Activated CD8-positive, alpha-beta memory T cell treated with anti-CD3 and anti-CD28 coated beads, Interleukin-2, amount 50 U/mL, for 48 hours (primary cell): ENCODE measurements around the gene ANKRD50.

Experiments
- DNase-seq: peaks from one replicate; pipeline ENCODE4 v3.0.0-alpha.2; 2020

The ANKRD50 gene

GRCh38 chr4:124712372-124713184, at the start of gene ANKRD50:
Gene ANKRD50 (minus strand): TSS chr4:124712732. CDS start chr4:124710511, 2,221 bp downstream.
- peak; percentile 75 for DNase-seq

GRCh38 chr4:124757126-124757525, 44.6 kb upstream of the ANKRD50 start:
- no peak for DNase-seq

GRCh38 chr4:124754681-124755080, 42.1 kb upstream of the ANKRD50 start:
- DNase-seq: no peak

DNA sequence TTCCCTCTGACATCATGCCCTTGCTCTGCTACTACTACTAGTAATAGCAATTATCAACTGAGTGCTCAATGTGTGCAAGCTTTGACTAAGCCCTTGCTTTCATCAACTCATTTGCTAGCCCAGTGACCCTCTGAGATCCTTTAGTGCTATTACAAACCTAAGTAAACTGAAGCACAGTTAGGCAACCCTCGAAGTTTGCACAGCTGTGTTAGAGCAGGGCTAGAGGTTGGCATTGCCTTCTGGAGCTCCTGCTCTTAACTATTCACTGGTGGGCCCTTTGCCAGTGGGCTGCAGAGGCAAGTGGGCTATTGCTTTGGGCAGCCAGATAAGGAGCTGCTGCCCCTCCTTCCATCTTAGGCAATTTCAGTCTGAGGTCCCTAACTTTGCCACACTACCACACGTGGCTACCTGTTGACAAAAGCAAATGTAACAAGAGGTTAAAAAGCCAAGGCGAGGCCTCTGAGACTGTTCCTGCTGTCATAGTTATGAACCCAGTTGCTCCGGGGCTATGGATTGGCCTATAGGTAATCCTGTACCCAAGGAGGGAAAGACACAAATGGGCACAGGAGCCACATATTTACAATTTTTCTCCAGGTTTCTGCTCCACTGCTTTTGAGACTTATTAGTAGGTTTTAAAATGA, 41.5 kb upstream of the ANKRD50 start:
- no peak for DNase-seq

DNA sequence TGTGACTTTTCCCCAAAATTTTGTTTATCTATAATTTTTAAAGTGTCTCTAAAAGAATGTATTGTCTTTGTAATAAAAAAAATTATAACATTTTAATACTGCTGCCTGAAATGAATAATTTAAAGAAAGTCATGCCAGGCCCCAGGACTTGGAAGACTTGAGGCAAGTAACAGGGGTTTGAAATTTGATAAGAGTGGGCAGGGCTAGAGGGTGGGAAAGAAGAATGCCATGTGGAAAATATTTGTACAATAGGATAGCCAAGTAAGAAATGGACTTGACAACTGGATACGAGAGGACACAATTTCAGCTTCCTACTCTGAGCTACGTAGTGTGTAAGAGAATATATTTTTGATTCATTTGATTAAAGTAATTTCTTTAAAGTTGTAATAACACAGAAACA, 36.9 kb upstream of the ANKRD50 start:
- no peak for DNase-seq

- no peak for DNase-seq
Measured at GRCh38 chr4:124748965-124749364, 36.4 kb upstream of the ANKRD50 start.

GRCh38 chr4:124745985-124746801, 33.7 kb upstream of the ANKRD50 start:
- DNase-seq: no peak

GRCh38 chr4:124743711-124744110, 31.2 kb upstream of the ANKRD50 start:
- DNase-seq: no peak

DNA sequence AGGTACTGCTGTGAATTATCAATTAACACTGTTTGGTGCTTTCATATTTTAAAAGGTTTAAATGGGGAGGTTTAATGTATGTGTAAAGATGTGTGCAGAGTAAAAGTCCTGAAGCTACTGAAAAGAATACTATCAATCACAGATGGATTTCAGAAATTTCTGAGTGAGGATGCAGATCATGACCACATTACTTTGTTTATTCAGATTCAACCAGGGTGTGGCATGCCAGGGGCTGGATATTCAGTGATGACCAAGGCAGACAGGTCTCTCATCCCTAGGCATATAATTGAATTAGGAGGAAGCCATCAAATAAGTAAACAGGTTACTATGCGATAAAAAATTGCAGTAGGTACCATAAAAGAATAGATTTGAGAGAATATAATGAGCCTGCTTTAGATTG, 28.0 kb upstream of the ANKRD50 start:
- DNase-seq: no peak

GRCh38 chr4:124738994-124739393, 26.5 kb upstream of the ANKRD50 start:
- no peak for DNase-seq

DNA sequence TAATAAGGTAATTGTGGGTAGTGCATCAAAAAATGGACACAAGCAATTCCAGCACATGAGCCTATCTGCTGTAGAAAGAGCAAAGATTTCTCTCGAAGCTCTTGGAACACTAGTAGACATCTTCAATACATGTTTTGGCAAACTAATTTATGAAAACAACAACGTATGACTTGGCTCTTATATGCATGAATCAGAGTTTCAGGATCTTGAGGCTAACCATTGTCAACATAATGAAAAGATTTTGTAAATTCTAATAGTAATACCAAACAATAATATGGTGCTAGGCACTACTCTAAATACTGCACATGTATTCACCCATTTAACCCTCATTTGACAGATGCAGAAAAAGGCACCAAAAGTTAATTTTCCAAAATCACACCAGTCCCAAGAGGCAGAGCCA, 25.1 kb upstream of the ANKRD50 start:
- DNase-seq: no peak

DNA sequence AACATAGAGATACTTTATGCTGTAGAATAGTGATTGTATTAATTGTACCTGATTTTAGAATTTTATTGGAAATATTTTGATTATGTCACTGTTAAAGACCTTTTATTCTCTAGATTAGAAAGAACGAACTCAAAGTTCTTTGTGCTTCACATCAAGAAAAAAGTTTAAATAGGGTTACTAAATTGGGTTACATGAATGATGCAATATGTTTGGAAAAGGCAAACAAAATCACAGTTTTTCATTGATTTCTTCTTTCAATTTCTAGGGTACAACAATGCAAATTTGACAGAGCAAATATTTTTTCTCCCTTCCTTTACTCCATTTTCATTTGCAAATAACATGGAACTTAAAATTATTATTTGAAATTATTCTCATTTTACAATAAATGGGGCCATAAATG, 24.0 kb upstream of the ANKRD50 start:
- no peak for DNase-seq

DNA sequence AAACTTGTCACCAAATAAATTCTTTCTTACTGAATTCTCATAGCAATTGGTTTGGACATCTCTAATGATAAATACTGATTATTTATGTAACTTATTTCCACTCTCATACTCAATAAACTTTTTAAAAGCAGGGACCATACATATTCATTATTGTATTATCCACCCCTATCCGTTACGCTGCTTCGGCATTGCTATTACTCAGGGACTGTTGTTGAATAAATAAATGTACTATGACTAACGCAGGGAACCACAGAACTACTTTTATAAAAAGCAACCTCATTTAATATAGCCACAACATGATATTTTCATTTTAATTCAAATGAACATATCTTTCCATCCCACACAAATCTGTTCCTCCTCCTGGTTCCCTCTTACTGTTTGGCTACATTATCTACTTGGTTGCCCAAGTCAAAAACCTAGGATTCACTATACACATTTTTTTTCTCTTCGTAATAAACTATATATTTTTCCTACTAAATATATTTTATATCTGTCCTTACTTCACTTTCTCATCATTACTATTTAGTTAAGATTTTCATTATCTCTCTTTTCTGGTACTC, 14.9 kb upstream of the ANKRD50 start:
- DNase-seq: no peak

- DNase-seq: no peak
Measured at GRCh38 chr4:124726269-124726668, 13.7 kb upstream of the ANKRD50 start.

GRCh38 chr4:124722071-124722470, 9.5 kb upstream of the ANKRD50 start:
- DNase-seq: no peak

- DNase-seq: no peak
Measured at GRCh38 chr4:124717101-124717500, 4.6 kb upstream of the ANKRD50 start.

DNA sequence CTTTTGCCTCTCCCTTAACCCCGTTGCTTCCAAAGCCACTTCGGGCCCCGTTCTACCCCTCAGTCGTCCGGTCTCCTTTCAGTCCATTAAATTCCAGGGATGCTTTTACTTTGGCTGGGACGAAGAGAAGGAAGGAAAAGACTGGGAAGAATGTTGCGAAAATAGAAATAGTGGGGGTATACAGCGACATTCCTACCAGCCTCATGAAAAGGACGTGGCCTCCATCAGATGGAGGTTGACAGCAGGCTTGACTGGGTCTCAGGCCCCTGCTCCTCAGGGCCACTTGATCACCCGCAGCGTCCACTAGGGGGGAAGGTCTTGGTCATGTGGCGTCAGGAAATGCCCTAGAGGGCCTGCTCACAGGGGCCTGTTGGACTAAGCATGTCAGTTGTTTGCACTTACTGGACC, 657 bp upstream of the ANKRD50 start:
- DNase-seq: peak; percentile 55

GRCh38 chr4:124711471-124712371, 811 bp downstream of the ANKRD50 start:
- peak; percentile 53 for DNase-seq

DNA sequence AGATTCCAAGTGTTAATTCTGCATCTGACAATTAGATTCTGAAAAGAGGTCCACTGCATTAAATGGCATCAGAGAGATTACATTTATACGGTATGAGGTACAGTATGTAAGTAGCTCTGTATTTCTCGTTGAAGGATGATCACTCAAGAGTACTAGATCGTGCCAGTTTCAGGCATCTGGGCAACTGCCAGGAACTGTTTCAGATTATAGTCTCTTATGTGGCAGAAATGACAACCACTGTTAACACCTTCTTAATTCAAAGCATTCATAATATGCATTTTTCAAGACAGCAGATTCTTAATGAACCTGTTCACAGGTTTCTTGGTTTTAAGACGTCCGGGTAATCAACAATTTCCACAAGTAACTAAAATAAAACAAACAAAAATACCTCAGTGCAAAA, 1.6 kb downstream of the ANKRD50 start:
- no peak for DNase-seq

- DNase-seq: no peak
Measured at GRCh38 chr4:124710015-124710741, 2.4 kb downstream of the ANKRD50 start.

DNA sequence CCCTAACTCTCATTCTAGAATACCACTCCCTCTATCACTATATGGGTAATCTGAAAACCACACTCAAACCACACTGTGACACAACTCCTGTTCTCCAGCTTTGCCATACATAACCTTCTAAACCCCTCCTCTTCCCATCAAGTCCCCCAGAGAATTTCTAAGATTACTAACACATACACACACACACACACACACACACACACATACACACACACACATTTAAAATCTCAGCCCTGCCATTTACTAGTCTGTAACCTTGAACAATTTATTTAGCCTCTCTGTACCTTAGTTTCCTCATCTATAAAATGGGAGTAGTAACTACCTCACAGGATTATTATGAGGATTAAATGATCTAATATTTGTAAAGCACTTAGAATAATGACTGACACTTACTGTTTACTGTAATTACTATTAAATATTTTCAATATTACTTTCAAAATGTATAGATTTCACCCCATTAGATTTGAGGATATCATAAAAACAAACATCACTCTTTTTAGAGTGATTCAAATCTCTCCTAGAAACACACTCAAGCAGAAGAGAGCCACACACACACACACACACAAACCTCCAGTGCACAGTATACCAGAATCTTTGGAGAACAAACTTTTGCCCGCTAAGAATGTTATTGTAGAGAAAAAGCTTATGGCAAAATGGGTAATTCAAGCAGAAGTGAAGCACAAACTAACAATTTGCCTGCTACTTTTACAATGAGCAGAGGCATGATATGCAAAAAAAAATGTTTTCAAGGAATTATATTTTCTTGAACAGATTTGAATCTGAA, 3.8 kb downstream of the ANKRD50 start:
- DNase-seq: no peak
